IMR-90 (cell line): ENCODE data around the gene GDPD3. TPM values are rescaled to one million over a fixed set of nuclear protein-coding genes. Genes with fewer than 3 reads are reported as not detected.
A peak's percentile ranks its signal among the peaks of the same experiment; 100 is the strongest.

Experiments
- ATAC-seq: fragments of 200-7000 bp; cut with Tn5 transposase; 2 replicates; pipeline ENCODE4 v1.9.1; 2020; ENCODE audit warnings: low read depth, mild to moderate bottlenecking, moderate library complexity
- BruUV-seq: library from RNA; stranded (reverse); fragments of 400-500 nt; replicated peaks from 2 replicates; lab custom pipeline; 2021; lab: Mats Ljungman, UMichigan
- CTCF ChIA-PET: fragments of 300-600 bp; formaldehyde crosslinking; extraction: SDS; loops from one replicate; lab custom pipeline; 2021; ENCODE audit warnings: antibody characterized with exemption; lab: Yijun Ruan, JAX
- POLR2A ChIA-PET: fragments of 300-600 bp; sonication (Branson Sonifier 250); formaldehyde crosslinking; loops from one replicate; lab custom pipeline; 2022; ENCODE audit warnings: antibody characterized with exemption; ENCODE audit not compliant: unreplicated experiment; lab: Charles Lee
- DNase-seq: peaks from one replicate; pipeline ENCODE4 v3.0.0; 2013
- H2AFZ ChIP-seq: replicated peaks from 2 replicates; pipeline ENCODE3; 2013; ENCODE audit warnings: low read length, mild to moderate bottlenecking; ENCODE audit not compliant: poor library complexity
- H2AK5ac ChIP-seq: 2 replicates; pipeline ENCODE4 v1.6.1; 2013; ENCODE audit warnings: low read depth, low read length, inconsistent platforms
- H2AK9ac ChIP-seq: replicated peaks from 2 replicates; pipeline ENCODE3; 2013; ENCODE audit warnings: mild to moderate bottlenecking, low read depth, low read length, moderate library complexity; ENCODE audit not compliant: poor library complexity
- H2BK120ac ChIP-seq: 2 replicates; pipeline ENCODE4 v1.6.1; 2013; ENCODE audit warnings: low read depth, low read length, inconsistent platforms
- H2BK15ac ChIP-seq: 3 replicates; pipeline ENCODE4 v1.6.1; 2013; ENCODE audit warnings: low read depth, low read length, inconsistent platforms
- H2BK20ac ChIP-seq: 2 replicates; pipeline ENCODE4 v1.6.1; 2013; ENCODE audit warnings: low read depth, mild to moderate bottlenecking, inconsistent platforms, low read length, moderate library complexity
- H2BK5ac ChIP-seq: 2 replicates; pipeline ENCODE4 v1.6.1; 2013; ENCODE audit warnings: mild to moderate bottlenecking, low read depth, low read length, inconsistent platforms; ENCODE audit not compliant: poor library complexity, severe bottlenecking
- H3K14ac ChIP-seq: replicated peaks from 2 replicates; pipeline ENCODE4 v1.6.1; 2013; ENCODE audit warnings: low read depth, low read length, inconsistent platforms
- H3K18ac ChIP-seq: 2 replicates; pipeline ENCODE4 v1.6.1; 2013; ENCODE audit warnings: low read depth, low read length, control low read depth
- H3K23ac ChIP-seq: 2 replicates; pipeline ENCODE4 v1.6.1; 2013; ENCODE audit warnings: low read depth, low read length, inconsistent platforms
- H3K27ac ChIP-seq: 2 replicates; pipeline ENCODE4 v1.5.1; 2013; ENCODE audit warnings: mild to moderate bottlenecking, control low read depth, low read length; ENCODE audit not compliant: insufficient read depth
- H3K27me3 ChIP-seq: 2 replicates; pipeline ENCODE4 v1.6.1; 2013; ENCODE audit warnings: low read length; ENCODE audit not compliant: control insufficient read depth, insufficient read depth
- H3K36me3 ChIP-seq: 2 replicates; pipeline ENCODE4 v1.6.1; 2013; ENCODE audit warnings: low read length, mixed read lengths; ENCODE audit not compliant: control insufficient read depth, insufficient read depth
- H3K4ac ChIP-seq: 2 replicates; pipeline ENCODE4 v1.6.1; 2013; ENCODE audit warnings: low read depth, low read length, inconsistent platforms
- H3K4me1 ChIP-seq: 2 replicates; pipeline ENCODE4 v1.6.1; 2013; ENCODE audit warnings: low read length, mixed read lengths; ENCODE audit not compliant: control insufficient read depth, insufficient read depth
- H3K4me2 ChIP-seq: 2 replicates; pipeline ENCODE4 v1.6.1; 2013; ENCODE audit warnings: low read depth, mild to moderate bottlenecking, control low read depth, low read length, moderate library complexity
- H3K4me3 ChIP-seq: 2 replicates; pipeline ENCODE4 v1.5.1; 2013; ENCODE audit warnings: low read depth, mild to moderate bottlenecking, control low read depth, low read length, moderate library complexity; ENCODE audit not compliant: insufficient read depth
- H3K56ac ChIP-seq: 2 replicates; pipeline ENCODE4 v1.6.1; 2013; ENCODE audit warnings: low read length, inconsistent platforms; ENCODE audit not compliant: insufficient read depth; ENCODE audit errors: extremely low read depth
- H3K79me1 ChIP-seq, 2 experiments: 2 replicates each; pipeline ENCODE4 v1.6.1; 2013; ENCODE audit warnings: low read length in 2 of 2, inconsistent platforms in 1 of 2, low read depth in 1 of 2
- H3K9ac ChIP-seq: 2 replicates; pipeline ENCODE4 v1.6.1; 2013; ENCODE audit warnings: low read depth, low read length, control low read depth
- H3K9me1 ChIP-seq: 2 replicates; pipeline ENCODE4 v1.6.1; 2013; ENCODE audit warnings: low read length, inconsistent platforms; ENCODE audit not compliant: insufficient read depth
- H3K9me3 ChIP-seq: 2 replicates; pipeline ENCODE4 v1.6.1; 2013; ENCODE audit warnings: low read length; ENCODE audit not compliant: control insufficient read depth, insufficient read depth
- H4K20me1 ChIP-seq: 2 replicates; pipeline ENCODE4 v1.6.1; 2013; ENCODE audit warnings: low read length, inconsistent platforms; ENCODE audit not compliant: insufficient read depth
- H4K5ac ChIP-seq: 2 replicates; pipeline ENCODE4 v1.6.1; 2013; ENCODE audit warnings: mild to moderate bottlenecking, low read depth, low read length, control low read depth
- H4K8ac ChIP-seq, 2 experiments: 2 replicates each; pipeline ENCODE4 v1.6.1; 2013; ENCODE audit warnings: low read depth in 2 of 2, low read length in 2 of 2, control low read depth in 1 of 2, inconsistent platforms in 1 of 2
- H4K91ac ChIP-seq: 2 replicates; pipeline ENCODE4 v1.6.1; 2013; ENCODE audit warnings: low read depth, low read length, inconsistent platforms; ENCODE audit not compliant: insufficient read depth
- BHLHE40 ChIP-seq: fragments of 150-350 bp; IDR thresholded peaks from 2 replicates; pipeline ENCODE4 v1.6.1; 2016; ENCODE audit warnings: mild to moderate bottlenecking, low read depth, low read length
- CEBPB ChIP-seq: IDR thresholded peaks from 2 replicates; pipeline ENCODE4 v1.6.1; 2012; ENCODE audit warnings: low read depth, low read length, improper control_type of control experiment
- CTCF ChIP-seq: conservative IDR thresholded peaks from 2 replicates; pipeline ENCODE4 v1.5.1; 2012; ENCODE audit warnings: mild to moderate bottlenecking, low read depth, low read length, improper control_type of control experiment
- ELK1 ChIP-seq: fragments of 150-350 bp; IDR thresholded peaks from 2 replicates; pipeline ENCODE4 v1.6.1; 2016; ENCODE audit warnings: low read depth, mild to moderate bottlenecking, low read length, moderate library complexity, borderline replicate concordance
- MAFK ChIP-seq: IDR thresholded peaks from 2 replicates; pipeline ENCODE4 v1.6.1; 2012; ENCODE audit warnings: low read depth, low read length, improper control_type of control experiment
- MAZ ChIP-seq: IDR thresholded peaks from 2 replicates; pipeline ENCODE4 v1.6.1; 2012; ENCODE audit warnings: low read depth, mild to moderate bottlenecking, low read length, improper control_type of control experiment, moderate library complexity, borderline replicate concordance
- MXI1 ChIP-seq: IDR thresholded peaks from 2 replicates; pipeline ENCODE4 v1.6.1; 2012; ENCODE audit warnings: low read depth, mild to moderate bottlenecking, low read length, moderate library complexity, borderline replicate concordance
- NFE2L2 ChIP-seq: fragments of 150-350 bp; IDR thresholded peaks from 2 replicates; pipeline ENCODE4 v1.6.1; 2016; ENCODE audit warnings: low read depth, mild to moderate bottlenecking, low read length
- POLR2A ChIP-seq: IDR thresholded peaks from 2 replicates; pipeline ENCODE4 v1.6.1; 2012; ENCODE audit warnings: mild to moderate bottlenecking, low read depth, low read length
- RAD21 ChIP-seq: IDR thresholded peaks from 2 replicates; pipeline ENCODE4 v1.6.1; 2012; ENCODE audit warnings: low read length, improper control_type of control experiment
- RCOR1 ChIP-seq: IDR thresholded peaks from 2 replicates; pipeline ENCODE4 v1.6.1; 2012; ENCODE audit warnings: mild to moderate bottlenecking, low read length, improper control_type of control experiment; ENCODE audit not compliant: insufficient replicate concordance
- RFX5 ChIP-seq: IDR thresholded peaks from 2 replicates; pipeline ENCODE4 v1.8.0; 2012; ENCODE audit warnings: low read depth, mild to moderate bottlenecking, low read length, moderate library complexity
- SMC3 ChIP-seq: fragments of 150-350 bp; IDR thresholded peaks from 2 replicates; pipeline ENCODE4 v1.6.1; 2016; ENCODE audit warnings: low read depth, mild to moderate bottlenecking, antibody characterized with exemption, low read length, moderate library complexity
- USF2 ChIP-seq: fragments of 150-350 bp; IDR thresholded peaks from 2 replicates; pipeline ENCODE4 v1.6.1; 2017; ENCODE audit warnings: mild to moderate bottlenecking, antibody characterized with exemption, low read length, low read depth
- WGBS, 2 experiments: methylation state at CpG; one replicate each; pipeline versions ENCODE4 v1.1.5 to v1.1.7; 2013; ENCODE audit warnings: missing lambda C conversion rate in 2 of 2; ENCODE audit not compliant: insufficient read length in 1 of 2; ENCODE audit errors: extremely low coverage in 2 of 2; 5-methylcytosine and 5-hydroxymethylcytosine counted together
- dilution Hi-C: fragments of 300-500 bp; cut with HindIII; formaldehyde crosslinking; loops from one replicate; pipeline ENCODE4 v1.14.3; 2018; ENCODE audit warnings: low sequenced_read_pairs; ENCODE audit not compliant: unreplicated experiment
- in situ Hi-C: fragments of 300-500 bp; cut with MboI; formaldehyde crosslinking; loops from 3 replicates; pipeline ENCODE4 v1.14.3; 2019; ENCODE audit warnings: low sequenced_read_pairs, inconsistent platforms, mixed read lengths
- intact Hi-C: fragments of 100-400 bp; cut with micrococcal nuclease; formaldehyde crosslinking; loops from 2 replicates; pipeline ENCODE4 v1.10.0; 2022
- polyA plus RNA-seq, 3 experiments: library from polyadenylated mRNA; depleted of rRNA; stranded (reverse); fragments of >200 nt; gene quantifications; 2 replicates each; pipeline ENCODE4 v1.2.3, GENCODE V29; 2012; ENCODE audit warnings: low replicate concordance in 1 of 3
- total RNA-seq: library from RNA; depleted of rRNA; stranded (reverse); fragments of >200 nt; gene quantifications from 2 replicates; pipeline ENCODE4 v1.2.3, GENCODE V29; 2012

GDPD3 gene
- total and polyA plus RNA-seq, 2 of the 4 experiments (the other 2 are of a cell fraction) = under 0.01 to 19.5 TPM

DNA sequence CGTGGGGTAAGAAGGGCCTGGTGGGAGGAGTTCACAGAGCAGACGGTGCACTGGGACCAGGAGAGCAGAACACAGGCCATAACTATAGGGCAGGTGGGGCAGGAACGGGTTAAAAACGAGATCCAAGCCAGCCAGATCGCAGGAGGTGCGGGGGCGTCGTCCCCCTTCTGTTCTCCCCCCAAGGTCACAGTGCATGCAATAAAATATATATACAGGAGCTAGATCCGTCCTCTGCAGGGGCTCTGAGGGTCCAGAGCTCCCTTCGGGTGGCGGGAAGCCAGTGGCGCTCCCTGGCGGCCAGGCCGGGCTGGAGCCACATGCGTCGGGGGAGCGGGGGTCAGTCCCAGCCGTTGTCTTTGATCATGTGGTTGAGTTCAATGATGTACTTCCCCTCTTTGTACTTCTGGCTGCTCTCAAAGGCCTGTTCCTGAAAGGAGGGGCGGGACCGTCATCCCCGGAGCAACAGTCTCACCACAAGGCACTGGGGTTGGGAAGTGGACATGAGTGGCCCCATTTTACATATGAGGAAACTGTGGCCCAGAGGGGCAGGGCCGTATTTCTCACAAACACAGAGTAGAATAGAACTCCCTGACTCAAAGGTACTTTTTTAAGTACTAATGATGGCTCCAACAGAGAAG lies 20.8 kb downstream of the GDPD3 start:
- ATAC-seq = no peak
- Histone ChIP-seq H3K27me3 (no peaks in the 10 kb centered on the region), H3K9me3 (peaks cover 9% of the 10 kb centered on the region), H3K36me3 (peaks cover 6% of the 10 kb centered on the region), H2AFZ (peak overlapping the region; percentile 91), H3K9me1 (no peaks in the 10 kb centered on the region), H4K20me1 (no peaks in the 10 kb centered on the region), H2BK120ac (0 out of 2 replicates have a peak overlapping the region, but pooled peaks have one; percentile 18), H3K4me2 (peak overlapping the region; percentile 58), H3K9ac (peak overlapping the region; percentile 7; the same call in 1 of the 2 replicates), H3K4me3 (peak overlapping the region; percentile 11; the same call in 1 of the 2 replicates), H3K4ac (peak overlapping the region; percentile 52), H2AK5ac (peak overlapping the region; percentile 48; the same call in 1 of the 2 replicates), H2BK5ac (no peak overlapping the region), H3K23ac (0 out of 2 replicates have a peak overlapping the region, but pooled peaks have one; percentile 41), H3K56ac (0 out of 2 replicates have a peak overlapping the region, but pooled peaks have one; percentile 24), H3K14ac (peak overlapping the region; percentile 57; the same call in 1 of the 2 replicates), H2BK20ac (no peak overlapping the region), H2BK15ac (no peak overlapping the region), H3K18ac (no peak overlapping the region), H3K79me1 (peaks cover 0 to 18% of the 10 kb centered on the region in 2 experiments; a peak in 2 of 4 replicates), H4K5ac (no peak overlapping the region), H3K27ac (no peak overlapping the region), H3K4me1 (peaks cover 14% of the 10 kb centered on the region), H4K91ac (0 out of 2 replicates have a peak overlapping the region, but pooled peaks have one; percentile 2), H2AK9ac (peak overlapping the region; percentile 91), H4K8ac (peak overlapping the region; percentile 54 to 81; a peak in 3 of 4 replicates)
- POLR2A ChIA-PET = no interaction called here
- no TSS peak for BruUV-seq
- in situ Hi-C loops (no loop called here), dilution Hi-C loops (no loop called here), intact Hi-C loops (loop anchor here (2.0 to 10.0 kb wide), 2 partner anchors 276 to 312 kb away; partner anchors contain the start of gene ZNF771)
- TF ChIP-seq SMC3 = no peak
- TF ChIP-seq RCOR1 = no peak
- TF ChIP-seq ELK1 = no peak
- no peak for TF ChIP-seq MXI1
- no peak for TF ChIP-seq RAD21
- TF ChIP-seq NFE2L2 = no peak
- no peak for TF ChIP-seq MAZ
- no peak for TF ChIP-seq POLR2A
- 0 out of 2 replicates have a peak, but pooled peaks have one; percentile 25 for TF ChIP-seq USF2
- TF ChIP-seq BHLHE40 = no peak
- TF ChIP-seq MAFK = no peak
- TF ChIP-seq CEBPB = no peak
- TF ChIP-seq CTCF = peak; percentile 44
- TF ChIP-seq RFX5 = no peak
- CTCF ChIA-PET = interaction anchor here (0.5 to 1.5 kb wide), 7 partner anchors 10 to 1244 kb away, joined by 3 to 5 read pairs (median 4); no protein-coding TSS in a partner anchor
- WGBS, 2 experiments = 17% methylated on average over 6 of the region's 22 CpGs; no CpG with 5 or more reads in 1 of the 2 experiments
- DNase-seq = peak; percentile 27
